H1 (cell line): ENCODE data around the gene FKBP10. TPM values are rescaled to one million over a fixed set of nuclear protein-coding genes. Genes with fewer than 3 reads are reported as not detected.

ENCODE experiments used
- CTCF ChIA-PET: fragments of 300-600 bp; sonication (Branson Sonifier 250); formaldehyde crosslinking; loops from one replicate; lab custom pipeline; 2021; ENCODE audit not compliant: partially characterized antibody; lab: Charles Lee
- POLR2A ChIA-PET: fragments of 300-600 bp; sonication (Branson Sonifier 250); formaldehyde crosslinking; loops from one replicate; lab custom pipeline; 2021; ENCODE audit warnings: inconsistent platforms; ENCODE audit not compliant: partially characterized antibody; lab: Charles Lee
- DNase-seq, 2 experiments: peaks; one replicate each; pipeline versions ENCODE4 v3.0.0 to v3.0.0-alpha.2; 2010 to 2022; ENCODE audit warnings: low spot score in 2 of 2, low read depth in 1 of 2, mixed read lengths in 1 of 2
- FAIRE-seq: peaks from 2 replicates; lab custom pipeline; 2011; peaks lifted over from hg19 to GRCh38; lab: Jason Lieb, UNC
- H2AFZ ChIP-seq: 2 replicates; pipeline ENCODE4 v1.8.1; 2012; ENCODE audit warnings: low read length, inconsistent platforms
- H2AK5ac ChIP-seq: 2 replicates; pipeline ENCODE4 v1.6.1; 2013; ENCODE audit warnings: low read depth, low read length
- H2BK120ac ChIP-seq: replicated peaks from 2 replicates; pipeline ENCODE3; 2013; ENCODE audit warnings: low read depth, low read length, inconsistent platforms
- H2BK12ac ChIP-seq: 2 replicates; pipeline ENCODE4 v1.6.1; 2013; ENCODE audit warnings: low read depth, low read length
- H2BK15ac ChIP-seq: 2 replicates; pipeline ENCODE4 v1.6.1; 2013; ENCODE audit warnings: low read length
- H2BK20ac ChIP-seq: 2 replicates; pipeline ENCODE4 v1.6.1; 2013; ENCODE audit warnings: low read length
- H2BK5ac ChIP-seq: 2 replicates; pipeline ENCODE4 v1.6.1; 2013; ENCODE audit warnings: low read depth, low read length
- H3K14ac ChIP-seq: 2 replicates; pipeline ENCODE4 v1.6.1; 2013; ENCODE audit warnings: inconsistent platforms; ENCODE audit not compliant: insufficient read length
- H3K18ac ChIP-seq: 2 replicates; pipeline ENCODE4 v1.6.1; 2013; ENCODE audit warnings: low read length; ENCODE audit errors: extremely low read depth
- H3K23ac ChIP-seq: 2 replicates; pipeline ENCODE4 v1.6.1; 2013; ENCODE audit warnings: inconsistent platforms; ENCODE audit not compliant: insufficient read length
- H3K23me2 ChIP-seq: 2 replicates; pipeline ENCODE4 v1.6.1; 2013; ENCODE audit warnings: low read depth, low read length
- H3K27ac ChIP-seq: 2 replicates; pipeline ENCODE4 v1.6.1; 2011; ENCODE audit warnings: low read depth, low read length, inconsistent platforms
- H3K27me3 ChIP-seq, 4 experiments: replicated peaks in 1 of 4; 1 replicate in 1 of 4; 2 replicates in 3 of 4; pipeline versions ENCODE4 v1.6.1 to v1.8.1; 2011 to 2013; ENCODE audit warnings: low read length in 3 of 4, mild to moderate bottlenecking in 3 of 4, inconsistent platforms in 2 of 4, mixed read lengths in 2 of 4, moderate library complexity in 1 of 4; ENCODE audit not compliant: control insufficient read depth in 3 of 4, insufficient read depth in 3 of 4; ENCODE audit errors: extremely low read depth in 1 of 4
- H3K36me3 ChIP-seq, 4 experiments: 2 replicates each; pipeline versions ENCODE4 v1.6.1 to v1.8.1; 2011 to 2013; ENCODE audit warnings: mild to moderate bottlenecking in 4 of 4, low read length in 3 of 4, moderate library complexity in 2 of 4, control low read depth in 1 of 4, inconsistent platforms in 1 of 4; ENCODE audit not compliant: insufficient read depth in 4 of 4, control insufficient read depth in 2 of 4
- H3K4ac ChIP-seq: replicated peaks from 2 replicates; pipeline ENCODE3; 2013; ENCODE audit warnings: low read length, low read depth, mixed read lengths, inconsistent platforms; ENCODE audit not compliant: insufficient read length
- H3K4me1 ChIP-seq, 4 experiments: replicated peaks in 1 of 4; 1 replicate in 1 of 4; 2 replicates in 3 of 4; pipeline versions ENCODE4 v1.6.1 to v1.8.1; 2011 to 2013; ENCODE audit warnings: low read length in 3 of 4, inconsistent platforms in 2 of 4, mixed read lengths in 1 of 4; ENCODE audit not compliant: insufficient read depth in 4 of 4, control insufficient read depth in 3 of 4
- H3K4me2 ChIP-seq, 2 experiments: 2 replicates each; pipeline versions ENCODE4 v1.6.1 to v1.8.1; 2011 to 2013; ENCODE audit warnings: low read depth in 2 of 2, low read length in 2 of 2, control low read depth in 1 of 2, inconsistent platforms in 1 of 2, mild to moderate bottlenecking in 1 of 2; ENCODE audit not compliant: insufficient read depth in 1 of 2
- H3K4me3 ChIP-seq, 4 experiments: fragments of 200-600, 300-600 bp in 1 of 4; sonication (generic), shearing (Covaris generic), sonication (Bioruptor Twin) in 1 of 4; 2 replicates each; pipeline versions ENCODE4 v1.5.1 to v1.8.1; 2011 to 2016; ENCODE audit warnings: low read length in 4 of 4, low read depth in 3 of 4, control low read depth in 2 of 4, inconsistent platforms in 2 of 4, mild to moderate bottlenecking in 2 of 4, mixed read lengths in 1 of 4, moderate library complexity in 1 of 4; ENCODE audit not compliant: insufficient read depth in 2 of 4; ENCODE audit errors: extremely low read depth in 1 of 4
- H3K56ac ChIP-seq: replicated peaks from 2 replicates; pipeline ENCODE3; 2013; ENCODE audit warnings: low read depth, mild to moderate bottlenecking, mixed read lengths, low read length, inconsistent platforms; ENCODE audit not compliant: insufficient read length
- H3K79me1 ChIP-seq: 2 replicates; pipeline ENCODE4 v1.6.1; 2013; ENCODE audit warnings: low read depth, low read length, control low read depth
- H3K79me2 ChIP-seq, 2 experiments: 2 replicates each; pipeline versions ENCODE4 v1.6.1 to v1.8.1; 2012 to 2013; ENCODE audit warnings: low read length in 2 of 2, mild to moderate bottlenecking in 2 of 2, inconsistent platforms in 1 of 2; ENCODE audit not compliant: insufficient read depth in 2 of 2, control insufficient read depth in 1 of 2
- H3K9ac ChIP-seq, 4 experiments: replicated peaks in 1 of 4; 1 replicate in 1 of 4; 2 replicates in 3 of 4; pipeline versions ENCODE4 v1.6.1 to v1.8.1; 2011 to 2013; ENCODE audit warnings: low read depth in 3 of 4, low read length in 3 of 4, control low read depth in 2 of 4, mild to moderate bottlenecking in 2 of 4, moderate library complexity in 2 of 4, inconsistent platforms in 1 of 4; ENCODE audit errors: extremely low read depth in 1 of 4
- H3K9me3 ChIP-seq, 2 experiments: 2 replicates each; pipeline versions ENCODE4 v1.6.1 to v1.8.1; 2012 to 2013; ENCODE audit warnings: mild to moderate bottlenecking in 2 of 2, moderate library complexity in 2 of 2, control low read depth in 1 of 2, inconsistent platforms in 1 of 2, low read depth in 1 of 2, low read length in 1 of 2, mixed read lengths in 1 of 2; ENCODE audit not compliant: insufficient read depth in 2 of 2
- H4K20me1 ChIP-seq, 2 experiments: replicated peaks in 1 of 2; 2 replicates each; pipeline versions ENCODE3 to v1.8.1; 2011 to 2013; ENCODE audit warnings: inconsistent platforms in 2 of 2, low read length in 2 of 2, mild to moderate bottlenecking in 1 of 2; ENCODE audit not compliant: insufficient read depth in 2 of 2, control insufficient read depth in 1 of 2
- H4K5ac ChIP-seq: 2 replicates; pipeline ENCODE4 v1.6.1; 2013; ENCODE audit warnings: low read length, low read depth, mixed read lengths, inconsistent platforms; ENCODE audit not compliant: insufficient read length
- H4K8ac ChIP-seq: 2 replicates; pipeline ENCODE4 v1.8.0; 2013; ENCODE audit warnings: mild to moderate bottlenecking, moderate library complexity, low read length, inconsistent platforms; ENCODE audit not compliant: insufficient read depth; ENCODE audit errors: extremely low read depth
- H4K91ac ChIP-seq: replicated peaks from 2 replicates; pipeline ENCODE3; 2013; ENCODE audit warnings: low read length, mixed read lengths, inconsistent platforms; ENCODE audit not compliant: insufficient read length
- BCL11A ChIP-seq, 2 experiments: IDR thresholded peaks; one replicate each; pipeline ENCODE4 v1.6.1; 2011; ENCODE audit warnings: low read depth in 2 of 2, low read length in 2 of 2, mild to moderate bottlenecking in 2 of 2
- FOSL1 ChIP-seq: IDR thresholded peaks from 2 replicates; pipeline ENCODE4 v1.6.1; 2011; ENCODE audit warnings: mild to moderate bottlenecking, low read depth, low read length, moderate library complexity; ENCODE audit not compliant: insufficient read depth
- HDAC6 ChIP-seq: IDR thresholded peaks from one replicate; pipeline ENCODE4 v1.7.1; 2012; ENCODE audit warnings: low read depth, mild to moderate bottlenecking, inconsistent platforms, low read length, moderate library complexity
- JUND ChIP-seq: IDR thresholded peaks from 2 replicates; pipeline ENCODE4 v1.6.1; 2011; ENCODE audit warnings: mild to moderate bottlenecking, improper control_type of control experiment, low read length
- NANOG ChIP-seq: IDR thresholded peaks from 2 replicates; pipeline ENCODE4 v1.6.1; 2011; ENCODE audit warnings: low read length, low read depth, mild to moderate bottlenecking, inconsistent platforms; ENCODE audit not compliant: insufficient read depth, poor library complexity, severe bottlenecking
- POU5F1 ChIP-seq: IDR thresholded peaks from 2 replicates; pipeline ENCODE4 v1.6.1; 2011; ENCODE audit warnings: low read depth, mild to moderate bottlenecking, low read length, moderate library complexity
- RNF2 ChIP-seq: fragments of 200-900, 300-1000 bp; sonication (generic); IDR thresholded peaks from 2 replicates; pipeline ENCODE4 v1.7.1; 2016; ENCODE audit warnings: borderline replicate concordance, low read depth, mild to moderate bottlenecking, antibody characterized with exemption, low read length; ENCODE audit not compliant: poor library complexity, severe bottlenecking; ENCODE audit errors: missing control alignments
- SP1 ChIP-seq: IDR thresholded peaks from 2 replicates; pipeline ENCODE4 v1.6.1; 2011; ENCODE audit warnings: low read depth, low read length
- TAF1 ChIP-seq: IDR thresholded peaks from 2 replicates; pipeline ENCODE4 v1.6.1; 2011; ENCODE audit warnings: mild to moderate bottlenecking, low read depth, low read length
- TCF12 ChIP-seq: IDR thresholded peaks from 2 replicates; pipeline ENCODE4 v1.6.1; 2011; ENCODE audit warnings: low read depth, mild to moderate bottlenecking, low read length
- WGBS, 2 experiments: shearing (Covaris generic) in 1 of 2; methylation state at CpG; one replicate each; pipeline versions ENCODE4 v1.1.6 to v1.1.7; 2013 to 2015; ENCODE audit warnings: low lambda C conversion rate in 2 of 2, mixed read lengths in 2 of 2, inconsistent platforms in 1 of 2, low coverage in 1 of 2, missing lambda C conversion rate in 1 of 2; ENCODE audit not compliant: insufficient replicate concordance in 2 of 2, insufficient coverage in 1 of 2, insufficient read length in 1 of 2; ENCODE audit errors: extremely low coverage in 1 of 2, missing lambda C conversion rate in 1 of 2; 5-methylcytosine and 5-hydroxymethylcytosine counted together
- polyA plus RNA-seq, 7 experiments: library from polyadenylated mRNA; depleted of rRNA in 3 of 7; stranded (reverse) in 5 of 7; unstranded in 2 of 7; fragments of >200 nt in 5 of 7; fragments of 200-250 nt in 2 of 7; gene quantifications; 1 replicate in 5 of 7; 2 replicates in 1 of 7; 4 replicates in 1 of 7; pipeline versions ENCODE4 v1.2.1 to v1.2.3, GENCODE V29; 2011 to 2013; ENCODE audit warnings: missing spikeins in 2 of 7, mixed read lengths in 2 of 7
- total RNA-seq: library from RNA; stranded (reverse); fragmentation: NEBNext Ultra II Directional; extraction: Animal tissue kit (Norgen Biotek cat#: 25700); gene quantifications from 2 replicates; pipeline ENCODE4 v1.2.1, GENCODE V29; 2021

FKBP10 gene
- total and polyA plus RNA-seq, 2 of the 8 experiments (the other 6 are each of a cell fraction or from before 2014, with no cell fraction given), result 173 to 283 TPM

DNA sequence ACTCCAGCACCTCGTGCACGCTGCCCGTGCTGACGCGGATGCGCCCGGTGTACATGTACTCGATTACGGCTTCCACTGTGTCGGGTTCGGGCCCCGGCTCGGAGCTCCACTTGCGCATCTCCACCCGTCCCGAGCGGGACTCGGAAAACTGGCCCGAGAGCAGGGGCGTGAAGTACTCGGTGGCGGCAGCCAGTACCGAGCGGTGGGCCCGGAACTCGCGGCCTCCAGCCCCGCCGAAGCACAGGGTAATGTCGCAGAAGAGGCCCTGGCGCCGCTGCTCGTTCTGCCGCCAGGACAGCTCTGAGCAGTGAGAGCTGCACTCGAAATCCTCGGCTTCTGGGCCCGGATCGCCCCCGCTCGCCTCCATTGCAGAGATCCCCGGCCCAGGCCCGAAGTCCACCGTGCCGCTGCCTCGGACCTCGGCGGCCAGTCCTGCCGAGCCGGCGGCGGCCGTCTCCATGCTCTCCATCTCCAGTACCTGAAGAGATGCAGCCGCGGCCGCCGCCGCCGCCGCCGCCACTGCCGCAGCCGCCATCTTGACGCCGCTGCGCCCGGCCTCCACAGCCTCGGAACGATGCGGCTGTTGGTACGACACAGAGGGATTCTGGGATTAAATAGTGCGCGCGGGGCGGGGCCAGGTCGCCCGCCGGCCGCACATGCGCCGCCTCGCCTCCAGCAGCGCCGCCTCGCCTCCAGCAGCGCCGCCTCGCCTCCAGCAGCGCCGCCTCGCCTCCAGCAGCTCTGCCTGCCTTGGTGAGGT, 52.2 kb downstream of the FKBP10 start, which contains the start of gene KLHL11:
KLHL11 (minus strand) TSS at position 588 of the 760 bp plus-strand sequence; CDS start at position 535, 53 bp downstream.
- 2% methylated on average over 85 of the region's 90 CpGs; no CpG with 5 or more reads in 1 of the 2 experiments for WGBS, 2 experiments
- Histone ChIP-seq H2BK15ac (no peak within 1 kb of the TSS), H3K4me2 (peak within 1 kb of the TSS; percentile 80 to 93), H3K27ac (peak within 1 kb of the TSS; percentile 42), H4K8ac (peak within 1 kb of the TSS; percentile 98), H2AK5ac (no peak within 1 kb of the TSS), H3K23ac (no peak within 1 kb of the TSS), H2BK12ac (no peak within 1 kb of the TSS), H4K5ac (peak within 1 kb of the TSS; percentile 77), H4K91ac (peak within 1 kb of the TSS; percentile 70), H3K9me3 (no peaks in the 10 kb centered on the region), H2BK5ac (peak within 1 kb of the TSS; percentile 87), H3K79me1 (peaks cover 3% of the 10 kb centered on the region), H3K56ac (peak within 1 kb of the TSS; percentile 81), H3K4me1 (peaks cover 9 to 25% (median 13%) of the 10 kb centered on the region in 4 experiments), H3K9ac (peak within 1 kb of the TSS; percentile 70 to 95 (median 87)), H2AFZ (peak within 1 kb of the TSS; percentile 45; the same call in 1 of the 2 replicates), H3K4me3 (peak within 1 kb of the TSS; percentile 86 to 94 (median 92)), H3K14ac (peak within 1 kb of the TSS; percentile 89), H3K4ac (peak within 1 kb of the TSS; percentile 73), H2BK20ac (no peak within 1 kb of the TSS), H3K36me3 (peaks cover 11 to 32% (median 28%) of the 10 kb centered on the region in 4 experiments), H3K18ac (peak within 1 kb of the TSS; percentile 90), H3K79me2 (peaks cover 10 to 44% of the 10 kb centered on the region in 2 experiments), H3K23me2 (peaks cover 9% of the 10 kb centered on the region), H4K20me1 (peaks cover 2 to 23% of the 10 kb centered on the region in 2 experiments), H3K27me3 (no peaks in the 10 kb centered on the region), H2BK120ac (no peak within 1 kb of the TSS)
- ChIA-PET POLR2A (interaction anchor here (0.6 to 4.1 kb wide), 39 partner anchors 10 to 176 kb away, joined by 3 to 26 read pairs (median 5); partner anchors contain the start of genes ACLY, EIF1, FKBP10 and HAP1), CTCF (interaction anchor here (0.8 to 2.2 kb wide), 9 partner anchors 23 to 166 kb away, joined by 3 to 7 read pairs (median 4); partner anchors contain the start of genes HAP1 and P3H4)
- DNase-seq (peak; percentile 58 to 90), FAIRE-seq (no peak)
- TF ChIP-seq HDAC6, result no peak
- TF ChIP-seq TCF12, result no peak
- TF ChIP-seq FOSL1, result no peak
- no peak for TF ChIP-seq RNF2
- no peak for TF ChIP-seq SP1
- TF ChIP-seq JUND, result no peak
- no peak for TF ChIP-seq BCL11A (IDR thresholded peaks at IDR 0.05; ENCODE audit: low read depth in 2 of 2, low read length in 2 of 2)
- TF ChIP-seq TAF1, result peak; percentile 94
- no peak for TF ChIP-seq POU5F1
- peak; percentile 14 for TF ChIP-seq NANOG
